GM21526 (cell line): ENCODE measurements around the gene KATNB1.

Source experiments
- ATAC-seq: cut with Tn5 transposase; IDR thresholded peaks from one replicate; pipeline ENCODE4 v1.9.1; 2021; ENCODE audit warnings: moderate library complexity; ENCODE audit not compliant: unreplicated experiment, low FRiP score

The KATNB1 gene

DNA sequence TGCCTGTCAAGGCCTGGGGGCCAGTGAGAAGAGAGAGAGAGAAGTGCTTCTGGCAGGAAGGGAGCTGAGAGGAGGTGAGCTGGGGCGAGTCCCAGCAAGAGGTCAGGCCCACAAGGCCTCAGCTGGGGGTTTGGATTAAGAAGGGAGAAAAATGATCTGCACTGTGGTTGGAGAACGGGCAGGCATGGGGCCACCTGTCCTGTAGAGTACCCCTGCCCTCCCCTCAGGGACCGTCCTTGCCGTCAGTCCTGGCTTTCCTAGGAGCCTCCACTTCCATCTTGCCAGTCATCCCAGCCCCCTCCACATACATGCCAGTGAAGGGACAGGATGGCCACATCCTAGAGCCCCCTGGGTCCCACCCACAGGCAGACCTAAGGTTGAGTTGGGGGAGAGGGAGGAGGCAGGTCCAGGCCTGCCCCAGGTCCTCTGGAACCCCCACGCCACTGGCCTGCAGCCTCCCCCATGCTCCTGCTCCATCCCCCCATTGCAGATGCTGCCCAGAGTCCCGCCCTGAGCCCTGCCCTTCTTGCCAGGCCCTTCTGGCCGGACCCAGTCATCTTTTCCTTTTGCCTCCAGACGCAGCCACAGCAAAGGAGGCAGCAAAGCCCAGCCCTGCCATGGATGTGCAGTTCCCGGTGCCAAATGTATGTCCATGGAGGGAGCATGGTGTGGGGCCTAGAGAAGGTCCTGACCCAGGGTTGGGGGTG is 18.9 kb downstream of the KATNB1 start:
- no peak for ATAC-seq

- no peak for ATAC-seq
Measured at GRCh38 chr16:57755061-57755684, 19.6 kb downstream of the KATNB1 start.

DNA sequence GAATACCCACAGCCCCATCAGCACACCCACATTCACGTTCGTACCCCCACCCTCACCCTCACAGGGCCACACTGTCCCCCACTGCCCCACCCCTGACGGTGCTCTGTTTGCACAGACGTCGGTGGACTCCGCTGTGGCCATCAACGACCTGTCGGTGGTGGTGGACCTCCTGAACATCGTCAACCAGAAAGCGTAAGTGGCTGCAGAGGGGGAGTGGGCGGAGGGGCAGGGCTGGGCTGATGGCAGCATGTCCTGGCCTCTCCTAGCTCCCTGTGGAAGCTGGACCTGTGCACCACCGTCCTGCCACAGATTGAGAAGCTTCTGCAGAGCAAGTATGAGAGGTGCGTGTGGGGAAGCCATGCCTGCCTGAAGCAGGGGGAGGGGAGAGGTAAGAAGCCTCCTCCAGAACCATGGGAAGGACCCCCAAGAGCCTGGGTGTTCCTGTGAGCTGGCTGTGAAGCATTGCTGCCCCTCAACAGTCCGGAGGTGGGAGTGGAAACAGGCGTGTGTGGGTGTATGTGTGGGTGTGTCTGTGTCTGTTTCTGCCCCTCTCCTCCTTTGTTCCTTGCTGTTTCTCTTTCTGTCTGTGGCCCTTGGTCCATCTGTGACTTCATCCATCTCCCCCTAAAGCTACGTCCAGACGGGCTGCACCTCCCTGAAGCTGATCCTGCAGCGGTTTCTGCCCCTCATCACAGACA is 20.3 kb downstream of the KATNB1 start:
- ATAC-seq: no peak

DNA sequence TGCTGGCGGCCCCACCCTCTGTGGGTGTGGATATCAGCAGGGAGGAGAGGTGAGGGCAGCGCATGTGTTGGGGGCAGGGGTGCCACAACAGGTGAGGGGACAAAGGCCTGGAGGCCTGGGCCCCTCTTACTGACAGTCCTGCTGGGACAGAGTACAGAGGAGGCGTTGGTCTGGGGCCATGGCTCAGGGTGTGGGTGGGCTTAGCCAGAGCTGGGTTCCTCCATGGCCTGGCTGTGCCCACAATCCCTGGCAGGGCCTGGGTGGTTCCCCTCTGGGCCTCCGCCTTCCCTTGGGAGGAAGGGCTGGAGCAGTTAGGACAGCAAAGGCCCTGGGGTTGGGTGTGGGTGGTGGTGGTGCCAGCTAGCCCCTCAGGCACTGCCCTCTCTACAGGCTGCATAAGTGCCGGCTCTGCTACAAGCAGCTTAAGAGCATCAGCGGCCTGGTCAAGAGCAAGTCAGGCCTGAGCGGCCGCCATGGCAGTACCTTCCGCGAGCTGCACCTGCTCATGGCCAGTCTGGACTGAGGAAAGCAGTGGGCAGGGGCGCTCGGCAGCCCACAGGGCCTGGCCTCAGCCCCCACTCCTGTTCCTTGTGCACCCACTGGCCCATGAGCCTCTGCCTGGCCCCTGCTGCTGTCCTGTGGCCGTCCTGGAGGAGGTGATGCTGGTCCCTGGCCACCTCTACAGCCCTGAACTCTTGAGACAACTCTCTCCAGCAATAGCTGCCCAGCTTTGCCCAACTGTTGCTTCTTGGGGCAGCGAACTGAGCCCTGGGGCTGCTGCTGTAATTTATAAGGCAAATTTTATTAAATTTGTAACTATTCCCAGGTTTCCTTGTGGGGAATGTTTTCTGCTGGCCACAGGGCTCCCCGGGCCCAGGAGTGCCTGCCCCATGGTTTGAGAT is 21.1 kb downstream of the KATNB1 start:
- ATAC-seq: no peak

DNA sequence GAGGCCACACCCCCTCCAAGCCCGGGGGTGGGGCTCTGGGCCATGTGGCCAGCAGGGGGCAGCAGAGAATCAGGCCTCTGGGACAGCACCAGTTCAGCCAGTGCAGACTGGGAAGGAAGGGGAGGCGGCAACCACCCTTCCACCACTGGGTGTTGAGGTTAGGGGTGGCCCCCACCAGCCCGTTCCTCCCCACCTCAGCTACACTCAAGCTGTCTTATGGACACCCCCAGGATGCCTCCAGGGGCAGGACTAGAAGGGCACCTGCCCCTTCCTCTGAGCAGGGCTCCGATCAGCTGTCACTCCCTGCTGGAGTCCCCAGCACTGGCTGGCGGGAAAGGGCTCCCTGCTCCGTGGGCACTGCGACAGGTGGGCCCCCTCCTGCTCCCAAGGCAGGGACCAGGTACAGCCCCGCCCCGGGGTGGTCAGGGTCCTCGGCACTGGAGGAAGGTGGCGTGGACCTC is 21.8 kb downstream of the KATNB1 start:
- peak; percentile 74 for ATAC-seq

- ATAC-seq: no peak
Measured at GRCh38 chr16:57757883-57758282, 22.3 kb downstream of the KATNB1 start.

DNA sequence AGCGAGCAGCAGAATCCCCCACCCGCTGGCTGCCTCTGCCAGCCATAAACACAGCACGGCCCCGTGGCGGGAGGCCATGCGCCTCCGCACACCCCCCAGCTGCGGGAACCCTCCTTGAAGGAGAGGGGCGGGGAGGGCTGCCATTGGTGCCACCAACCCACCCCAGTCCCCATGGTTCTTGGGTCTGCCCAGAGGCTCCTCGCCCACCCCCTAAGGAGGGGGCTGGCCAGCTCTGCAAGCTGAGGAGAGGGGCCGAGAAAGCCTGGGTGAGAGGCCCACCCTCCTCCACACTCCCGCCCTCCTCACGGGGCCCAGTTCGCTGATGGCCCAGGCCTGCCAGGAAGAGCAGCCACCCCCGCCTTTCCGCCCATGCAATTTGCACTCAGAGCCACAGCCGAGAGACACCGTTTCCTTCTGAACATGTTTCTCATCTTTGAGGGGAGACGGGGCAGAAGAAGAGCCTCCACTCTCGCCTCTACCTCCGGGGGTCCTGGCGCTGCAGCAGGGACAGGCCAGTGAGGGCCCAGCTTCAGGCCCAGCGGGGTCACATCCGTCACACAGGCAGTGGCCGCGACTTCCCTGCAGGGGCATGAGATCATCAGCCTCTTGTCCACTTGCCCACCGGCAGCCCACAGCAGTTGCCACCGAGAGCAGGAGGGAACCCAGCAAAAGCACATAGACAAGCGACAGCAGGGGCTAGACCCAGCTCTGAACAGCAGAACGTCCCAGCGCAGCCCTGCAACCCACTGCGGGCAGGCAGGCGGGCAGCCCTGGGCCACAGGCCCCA is 23.0 kb downstream of the KATNB1 start:
- no peak for ATAC-seq

DNA sequence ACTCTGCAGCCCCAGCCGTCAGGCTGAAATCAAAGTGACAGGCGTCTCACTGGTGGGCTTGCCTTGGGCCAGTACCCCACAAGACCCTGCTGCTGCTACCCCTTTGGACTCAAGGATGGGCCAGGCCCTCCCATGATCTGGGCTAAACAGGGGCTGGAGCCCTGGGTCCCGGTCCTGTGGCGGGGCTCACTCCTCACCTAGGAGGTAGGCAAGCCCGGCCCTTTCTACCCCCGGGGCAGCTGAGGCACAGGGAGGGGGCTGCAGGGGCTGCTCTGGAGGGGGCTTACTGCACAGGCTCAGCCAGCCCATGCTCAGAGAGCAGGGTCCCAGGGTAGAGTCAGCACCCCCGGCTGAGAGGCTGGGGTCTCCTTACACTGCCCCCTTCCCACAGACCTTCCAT is 23.6 kb downstream of the KATNB1 start:
- no peak for ATAC-seq

DNA sequence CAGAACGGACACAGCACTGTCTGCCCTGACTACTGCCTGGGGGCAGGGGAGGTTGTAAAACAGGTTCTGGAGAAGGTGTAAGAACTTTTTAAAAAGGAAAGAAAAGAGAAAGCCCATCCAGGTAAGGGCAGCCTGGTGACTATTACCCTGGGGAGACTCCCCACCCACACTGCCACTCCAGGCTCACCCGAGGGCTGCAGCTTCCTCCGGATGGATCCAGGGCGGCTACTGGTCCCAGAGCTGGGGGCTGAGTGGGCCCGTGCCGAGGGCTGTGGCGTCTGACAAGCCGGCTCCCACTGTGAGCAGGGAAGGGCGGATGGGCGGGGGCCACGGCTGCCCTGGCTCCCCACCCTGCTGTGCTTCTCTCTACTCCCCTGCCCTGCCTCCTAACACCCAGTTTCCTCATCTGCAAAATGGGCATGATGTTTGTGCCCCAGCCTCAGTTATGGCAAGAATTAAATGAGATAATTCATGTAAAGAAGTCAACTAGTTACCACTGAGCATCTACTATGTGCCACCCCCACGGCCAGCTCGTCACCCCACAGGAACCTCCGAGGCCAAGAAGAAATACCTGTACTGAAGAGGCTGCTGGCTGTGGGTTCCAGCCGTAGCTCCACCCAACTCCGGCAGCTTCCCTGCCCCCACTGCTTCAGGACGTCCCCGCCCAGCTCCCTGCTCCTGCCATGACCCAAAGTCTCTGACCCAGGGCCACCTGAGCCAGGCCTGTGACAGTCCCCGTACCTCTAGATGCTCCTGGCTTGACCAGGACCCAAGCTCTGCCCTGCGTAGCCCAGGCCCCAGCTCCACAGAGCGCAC is 24.2 kb downstream of the KATNB1 start:
- ATAC-seq: no peak

GRCh38 chr16:57760357-57761160 is 25.0 kb downstream of the KATNB1 start:
- ATAC-seq: no peak

GRCh38 chr16:57761301-57761700 is 25.7 kb downstream of the KATNB1 start:
- no peak for ATAC-seq

GRCh38 chr16:57761957-57762356 is 26.4 kb downstream of the KATNB1 start:
- no peak for ATAC-seq

DNA sequence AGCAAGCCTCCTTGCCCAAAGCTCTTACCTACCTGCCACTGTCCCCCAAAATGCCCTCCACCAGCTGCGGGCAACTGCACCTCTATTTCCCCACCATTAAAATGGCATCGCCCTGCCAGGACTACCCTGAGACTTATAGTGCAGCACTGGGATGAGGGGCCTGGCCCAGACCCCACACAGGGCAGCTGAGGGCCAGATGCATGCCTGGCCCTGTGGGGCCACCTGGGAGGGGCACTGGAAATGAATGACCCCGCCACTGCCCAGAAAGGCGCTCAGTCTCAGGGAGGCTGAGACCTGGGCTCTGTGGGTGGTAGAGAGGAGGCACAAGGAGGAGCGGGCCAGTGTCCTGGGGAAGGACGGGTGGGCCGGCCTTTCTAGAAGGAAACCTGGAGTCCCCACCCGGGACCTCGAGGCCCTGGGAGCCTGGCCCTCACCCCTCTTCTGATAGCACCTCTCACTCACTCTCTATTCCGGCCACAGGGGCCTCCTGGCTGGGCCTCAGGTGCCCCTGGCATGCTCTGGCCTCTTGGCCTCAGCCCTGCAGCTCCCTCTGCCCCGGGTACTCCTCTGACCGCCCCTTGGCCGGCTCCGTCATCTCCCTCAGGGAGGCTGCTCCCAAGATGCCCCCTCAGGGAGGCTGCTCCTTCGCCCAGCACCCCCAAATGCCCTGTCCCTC is 26.9 kb downstream of the KATNB1 start:
- ATAC-seq: no peak

- ATAC-seq: no peak
Measured at GRCh38 chr16:57763285-57764005, 27.9 kb downstream of the KATNB1 start.

DNA sequence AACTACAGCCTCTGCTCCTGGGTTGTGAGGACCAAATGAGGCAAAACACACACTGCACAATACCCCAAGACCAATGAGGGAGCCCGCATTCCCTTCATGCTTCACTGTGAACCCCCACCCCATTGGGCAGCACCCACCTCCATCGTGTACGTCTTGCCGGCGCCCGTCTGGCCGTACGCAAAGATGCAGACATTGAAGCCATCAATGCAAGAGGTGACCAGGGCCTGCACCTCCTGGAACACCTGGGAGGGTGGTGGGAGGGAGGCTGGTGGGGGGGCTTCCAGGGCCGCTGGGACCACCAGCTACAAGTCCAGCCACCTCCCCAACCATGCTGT is 28.4 kb downstream of the KATNB1 start:
- ATAC-seq: no peak

- ATAC-seq: no peak
Measured at GRCh38 chr16:57764341-57765159, 29.0 kb downstream of the KATNB1 start.
